HG03342 (cell line): ENCODE measurements around the gene METTL26.

Experiments
- ATAC-seq: cut with Tn5 transposase; IDR thresholded peaks from one replicate; pipeline ENCODE4 v1.9.1; 2021; ENCODE audit warnings: mild to moderate bottlenecking, moderate library complexity; ENCODE audit not compliant: unreplicated experiment

The METTL26 gene

DNA sequence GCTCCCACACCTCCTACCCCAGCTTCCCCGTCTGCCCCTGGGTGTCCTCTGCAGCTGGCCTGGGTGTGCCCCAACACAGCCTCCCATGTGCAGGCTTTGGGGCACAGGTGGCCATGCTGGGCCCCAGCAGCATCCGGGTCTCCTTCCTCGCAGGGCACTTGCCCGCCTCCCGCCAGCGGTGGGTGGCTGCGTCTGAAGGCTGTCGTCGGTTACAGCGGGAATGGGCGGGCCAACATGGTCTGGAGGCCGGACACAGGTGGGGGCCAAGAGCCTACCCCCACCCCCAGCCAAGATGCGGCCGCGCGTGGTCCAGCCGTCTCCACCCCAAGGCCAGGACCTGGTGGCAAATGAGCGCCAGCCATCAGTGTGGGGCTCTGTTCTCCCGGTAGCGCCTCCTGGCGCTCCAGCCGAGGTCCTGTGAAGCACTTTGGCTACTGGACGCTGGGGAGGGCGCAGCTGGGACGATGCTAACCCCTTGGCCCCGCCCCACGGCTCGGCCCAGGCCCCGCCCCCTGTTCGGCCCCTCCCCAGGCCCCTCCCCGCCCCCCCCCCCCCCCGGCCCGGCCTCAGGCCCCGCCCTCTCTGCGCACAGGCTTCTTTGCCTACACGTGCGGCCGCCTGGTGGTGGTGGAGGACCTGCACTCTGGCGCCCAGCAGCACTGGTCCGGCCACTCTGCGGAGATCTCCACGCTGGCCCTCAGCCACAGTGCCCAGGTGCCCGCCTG is 24.5 kb upstream of the METTL26 start:
- peak; percentile 48 for ATAC-seq

DNA sequence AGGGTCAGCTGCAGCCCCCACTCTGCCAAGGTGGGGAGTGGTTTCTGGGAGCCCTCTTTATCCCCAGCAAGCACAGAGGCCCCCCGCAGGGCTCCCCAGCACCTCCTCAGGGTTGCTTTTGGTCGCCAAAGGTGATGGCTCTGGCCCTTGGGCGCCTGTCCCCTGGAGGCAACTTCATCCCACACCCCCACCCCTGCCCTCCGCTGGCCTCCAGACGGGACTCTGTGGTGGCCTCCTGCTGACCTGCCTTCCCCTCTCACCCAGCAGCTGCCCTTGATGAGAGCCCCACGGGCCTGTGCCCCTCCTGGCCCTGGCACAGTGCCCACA is 24.0 kb upstream of the METTL26 start:
- ATAC-seq, result no peak

DNA sequence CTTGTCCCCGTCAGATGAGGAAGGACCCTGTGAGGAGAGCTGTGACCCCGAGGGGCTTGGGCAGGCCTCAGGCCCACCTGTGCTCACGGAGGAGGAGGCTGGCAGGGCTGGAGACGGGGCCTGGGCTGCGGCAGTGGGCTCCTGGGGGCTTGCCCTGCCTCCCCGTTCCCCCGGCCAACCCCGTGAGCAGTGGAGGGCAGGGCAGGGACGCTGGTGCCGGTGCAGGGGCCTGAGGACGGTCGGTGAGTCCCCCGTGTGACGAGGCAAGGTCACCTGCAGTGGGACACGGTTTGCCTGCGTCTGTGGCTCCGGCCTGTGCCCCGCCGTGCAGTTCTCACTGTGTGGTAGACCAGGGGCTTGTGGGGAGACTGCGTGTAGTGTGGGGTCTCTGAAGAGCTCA is 23.5 kb upstream of the METTL26 start:
- ATAC-seq, result no peak

DNA sequence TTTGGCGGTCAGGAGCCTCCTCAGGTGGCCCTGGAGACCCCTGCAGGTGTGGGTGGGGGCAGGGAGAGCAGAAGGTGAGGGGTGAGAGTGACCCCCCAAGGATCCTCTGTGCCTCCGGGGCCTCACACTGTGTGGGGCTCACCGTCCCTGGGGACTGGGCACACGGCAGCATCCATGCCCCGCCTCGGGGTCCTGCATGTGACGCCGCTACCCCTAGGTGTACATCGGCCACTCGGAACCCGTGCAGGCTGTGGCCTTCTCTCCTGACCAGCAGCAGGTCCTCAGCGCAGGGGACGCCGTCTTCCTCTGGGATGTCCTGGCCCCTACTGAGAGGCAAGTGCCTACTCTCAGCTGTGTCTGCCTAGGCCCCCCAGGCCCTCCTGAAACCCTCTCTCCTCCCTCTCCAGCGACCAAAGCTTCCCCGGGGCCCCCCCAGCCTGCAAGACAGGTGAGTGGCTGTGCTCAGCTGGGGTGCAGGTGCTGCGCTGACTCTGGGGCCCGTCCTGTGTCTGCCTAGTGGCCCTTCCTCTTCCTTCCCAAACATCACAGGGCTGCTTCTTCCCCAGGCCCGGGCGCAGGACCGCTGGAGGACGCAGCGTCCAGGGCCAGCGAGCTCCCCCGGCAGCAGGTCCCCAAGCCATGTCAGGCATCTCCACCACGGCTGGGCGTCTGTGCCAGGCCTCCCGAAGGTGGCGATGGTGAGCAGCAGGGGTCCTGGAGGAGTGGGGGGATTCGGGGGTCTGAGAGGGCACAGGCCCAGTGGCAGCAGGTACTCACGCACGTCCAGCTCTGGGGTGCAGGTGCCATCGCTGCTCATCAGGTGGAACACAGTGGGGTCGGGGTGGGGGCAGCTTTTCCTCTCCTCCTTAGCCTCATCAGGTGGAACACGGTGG is 22.8 kb upstream of the METTL26 start:
- no peak for ATAC-seq

DNA sequence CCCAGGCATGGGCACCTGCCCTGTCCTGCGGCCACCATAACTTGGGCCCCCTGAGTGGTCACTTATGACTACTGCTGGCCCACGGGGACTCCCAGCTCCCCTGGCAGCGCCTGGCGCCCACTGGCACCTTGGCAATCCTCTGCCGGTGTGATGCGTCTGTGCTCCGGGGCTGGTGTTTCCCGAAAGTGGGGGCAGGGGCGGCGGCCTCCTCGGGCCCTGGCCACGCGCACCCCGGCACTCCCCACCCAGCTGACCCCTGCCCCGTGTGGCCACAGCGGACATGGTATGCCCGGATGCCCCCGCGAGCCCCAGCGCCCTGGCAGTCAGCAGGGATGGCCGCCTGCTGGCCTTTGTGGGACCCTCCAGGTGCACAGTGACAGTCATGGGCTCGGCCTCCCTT is 21.4 kb upstream of the METTL26 start:
- no peak for ATAC-seq

DNA sequence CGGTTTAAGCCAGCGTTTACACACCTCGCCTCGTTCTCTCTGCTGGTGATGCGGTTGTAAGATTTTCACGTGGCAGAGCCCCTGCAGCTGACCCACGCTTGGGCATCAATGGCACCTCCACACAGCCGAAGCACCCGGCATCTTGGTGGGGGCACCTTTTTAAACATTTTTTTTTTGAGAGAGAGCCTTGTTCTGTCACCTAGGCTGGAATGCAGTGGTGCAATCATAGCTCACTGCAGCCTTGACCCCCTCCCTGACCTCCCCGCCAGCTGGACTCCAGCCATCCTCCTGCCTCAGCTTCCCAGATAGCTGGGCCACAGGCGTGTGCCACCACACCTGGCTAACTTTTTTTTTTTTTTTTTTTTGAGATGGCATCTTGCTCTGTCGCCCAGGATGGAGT is 17.9 kb upstream of the METTL26 start:
- no peak for ATAC-seq

DNA sequence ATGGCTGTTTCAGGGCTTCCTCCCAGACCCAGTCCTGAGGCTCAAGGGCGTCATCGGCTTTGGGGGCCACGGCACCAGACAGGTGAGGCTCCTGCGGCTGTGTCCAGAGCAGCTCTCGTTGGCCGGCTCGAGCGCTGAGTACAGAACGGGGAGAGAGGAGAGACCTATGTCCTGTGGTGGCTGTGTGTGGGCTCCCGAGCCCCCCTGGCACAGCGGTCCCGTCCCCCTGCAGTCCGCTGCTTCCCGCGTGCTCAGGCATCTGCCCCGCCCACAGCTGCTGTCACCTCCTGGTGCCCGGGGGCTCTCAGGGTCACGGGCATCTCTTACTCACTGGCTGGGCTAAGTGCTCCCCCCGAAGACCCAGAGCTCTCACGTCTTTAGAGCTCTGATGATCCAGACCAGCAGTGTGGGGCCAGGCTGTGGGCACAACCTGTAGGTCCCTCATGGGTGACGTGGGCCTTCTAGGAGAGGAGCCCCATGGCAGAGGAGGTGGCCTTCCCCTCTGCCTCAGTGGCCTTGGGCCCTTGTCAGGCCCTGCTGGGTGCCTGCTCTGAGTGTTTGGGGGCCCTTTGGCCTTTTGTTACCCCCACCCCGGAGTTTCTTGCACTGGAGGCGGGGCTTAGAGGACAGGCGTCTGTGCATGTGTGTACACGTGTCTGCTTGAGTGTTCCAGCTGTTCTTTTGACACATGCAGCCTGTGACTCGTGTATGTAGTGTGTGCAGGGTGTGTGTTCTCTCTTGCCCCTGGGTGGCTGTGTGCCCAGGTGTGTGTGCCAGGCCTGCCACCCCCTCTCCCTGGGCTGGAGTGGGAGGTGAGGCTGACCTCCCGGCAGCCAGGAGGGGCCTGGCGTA is 16.6 kb upstream of the METTL26 start:
- ATAC-seq, result no peak

DNA sequence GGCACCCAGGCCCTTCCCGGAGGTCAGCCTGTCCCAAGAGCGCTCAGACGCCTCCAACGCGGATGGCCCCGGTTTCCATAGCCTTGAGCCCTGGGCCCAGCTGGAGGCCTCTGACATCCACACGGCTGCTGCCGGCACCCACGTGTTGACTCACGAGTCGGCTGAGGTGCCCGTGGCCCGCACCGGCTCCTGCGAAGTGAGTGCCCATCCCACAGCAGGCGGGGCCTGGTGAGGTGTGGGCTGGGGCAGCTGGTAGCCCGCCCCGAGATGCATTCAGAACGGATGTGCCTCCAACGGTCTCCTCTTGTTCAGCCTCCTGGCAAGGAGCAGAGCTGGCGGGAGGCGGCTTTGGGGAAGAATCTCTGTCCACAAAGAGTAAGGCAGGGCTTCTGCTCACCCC is 15.7 kb upstream of the METTL26 start:
- ATAC-seq, result no peak

DNA sequence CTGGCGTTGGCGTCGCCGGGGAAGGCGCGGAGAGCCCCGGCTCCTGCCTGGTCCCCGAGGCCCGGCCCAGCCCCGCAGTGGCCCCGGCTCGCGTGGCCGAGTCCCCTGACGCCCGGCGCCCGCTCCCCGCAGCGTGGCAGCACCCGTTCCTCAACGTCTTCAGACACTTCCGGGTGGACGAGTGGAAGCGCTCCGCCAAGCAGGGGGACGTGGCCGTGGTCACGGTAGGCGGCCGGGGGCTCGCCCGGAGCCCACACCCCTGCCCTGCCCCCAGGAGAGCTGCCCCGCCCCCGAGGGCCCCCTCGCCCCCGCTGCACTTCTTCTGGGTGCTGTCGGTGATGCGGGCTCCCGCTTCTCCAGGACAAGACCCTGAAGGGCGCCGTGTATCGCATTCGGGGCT is 13.5 kb upstream of the METTL26 start:
- peak; percentile 10 for ATAC-seq

DNA sequence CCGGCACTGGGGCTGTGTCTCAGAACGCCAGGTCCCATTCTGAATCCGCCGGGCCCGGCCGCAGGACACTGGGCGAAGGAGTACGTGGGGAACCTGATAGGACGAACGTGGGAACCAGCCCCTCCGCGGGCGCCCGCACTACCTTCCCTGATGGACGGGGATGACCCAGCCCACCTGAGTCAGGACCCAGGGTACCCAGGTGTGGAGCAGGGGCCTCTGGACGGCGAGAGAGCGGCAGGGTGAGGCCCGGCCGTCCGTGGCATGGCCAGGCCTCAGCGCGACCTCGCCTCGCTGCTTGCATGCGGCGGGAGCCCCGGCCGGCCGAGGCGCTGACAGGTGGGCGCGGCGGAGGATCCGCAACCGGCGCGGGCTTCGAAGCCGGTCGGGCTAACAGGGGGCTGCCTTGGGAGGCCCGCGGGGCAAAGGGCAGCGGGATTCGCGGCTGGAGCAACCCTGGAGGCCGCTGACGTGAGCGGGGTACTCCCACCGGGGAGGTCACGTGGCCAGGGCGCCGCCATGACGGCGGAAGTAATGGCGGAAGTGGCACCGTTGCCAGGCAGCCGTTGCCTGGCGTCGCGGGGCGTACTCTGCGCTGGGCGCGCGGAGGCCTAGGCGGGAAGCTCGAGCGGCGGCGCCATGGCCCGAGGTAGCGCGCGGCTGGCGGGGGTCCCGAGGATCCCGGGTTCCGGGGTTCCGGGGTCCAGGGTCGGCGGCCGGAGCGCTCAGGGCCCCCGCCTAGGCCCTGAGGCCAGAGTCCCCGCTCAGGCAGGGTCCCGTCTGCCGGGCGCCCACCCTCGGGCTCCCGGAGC is 12.9 kb upstream of the METTL26 start, which contains the start of gene WDR90:
WDR90 (plus strand) TSS at position 585 of the 809 bp plus-strand sequence; CDS start at position 637, 52 bp downstream.
- ATAC-seq, result peak; percentile 76

DNA sequence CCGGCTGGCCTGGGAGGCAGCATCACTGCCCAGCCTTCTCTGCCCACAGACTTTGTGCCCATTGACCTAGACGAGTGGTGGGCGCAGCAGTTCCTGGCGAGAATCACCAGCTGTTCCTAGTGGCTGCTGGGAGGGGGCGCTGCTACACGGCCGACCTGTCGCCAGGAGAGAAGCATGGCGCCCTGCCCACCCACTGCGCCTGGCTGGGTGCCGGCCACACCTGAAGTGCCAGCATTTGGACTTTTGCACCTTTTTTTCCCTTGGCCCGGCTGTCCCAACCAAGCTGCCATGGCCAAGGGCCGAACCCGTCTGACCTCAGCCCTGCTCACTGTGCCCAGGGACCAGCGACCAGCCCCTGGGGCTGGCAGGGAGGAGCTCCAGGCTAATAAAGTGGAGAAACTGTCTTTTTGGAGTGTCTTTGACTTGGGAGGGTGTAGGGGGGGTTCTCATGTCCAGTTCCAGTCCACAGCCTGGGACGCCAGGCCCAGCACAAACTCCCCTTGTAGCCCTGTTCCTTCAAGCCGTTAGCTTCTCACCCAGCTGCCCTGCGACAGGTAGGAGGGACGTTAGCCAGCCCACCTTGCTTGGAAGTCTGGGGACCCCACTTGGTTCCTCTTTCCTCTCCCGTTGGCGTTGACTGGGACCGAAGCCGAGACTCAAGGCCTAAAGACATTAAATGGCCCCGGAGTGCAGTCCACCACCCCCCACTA is 12.1 kb upstream of the METTL26 start:
- ATAC-seq, result no peak

DNA sequence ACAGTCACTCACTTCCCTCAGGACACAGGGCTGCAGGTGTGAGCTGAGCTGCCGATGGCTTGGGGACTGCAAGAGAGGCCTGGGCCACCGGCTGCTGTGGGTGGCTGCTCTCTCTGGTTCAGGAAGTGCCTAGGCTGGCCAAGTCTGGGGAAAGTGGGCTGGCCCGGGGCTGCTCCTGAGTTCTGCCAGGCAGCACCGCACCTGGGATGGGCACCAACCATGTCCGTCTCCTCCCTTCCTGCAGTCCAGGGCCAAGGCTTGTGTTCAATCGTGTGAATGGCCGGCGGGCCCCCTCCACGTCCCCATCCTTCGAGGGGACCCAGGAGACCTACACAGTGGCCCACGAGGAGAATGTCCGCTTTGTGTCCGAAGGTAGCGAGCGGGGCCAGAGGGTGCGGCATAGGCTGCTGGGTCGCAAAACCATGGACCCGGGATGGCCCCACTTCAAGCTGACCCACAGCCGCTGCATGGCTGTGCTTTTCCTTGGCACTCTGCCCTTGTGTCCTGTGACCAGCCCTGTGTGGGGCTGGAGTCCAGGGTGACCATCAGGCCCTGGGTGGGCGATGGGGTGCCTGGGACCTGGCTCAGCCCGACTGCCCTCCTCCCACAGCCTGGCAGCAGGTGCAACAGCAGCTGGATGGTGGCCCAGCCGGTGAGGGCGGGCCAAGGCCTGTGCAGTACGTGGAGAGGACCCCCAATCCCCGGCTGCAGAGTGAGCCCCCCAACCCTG is 11.2 kb upstream of the METTL26 start:
- ATAC-seq, result no peak

DNA sequence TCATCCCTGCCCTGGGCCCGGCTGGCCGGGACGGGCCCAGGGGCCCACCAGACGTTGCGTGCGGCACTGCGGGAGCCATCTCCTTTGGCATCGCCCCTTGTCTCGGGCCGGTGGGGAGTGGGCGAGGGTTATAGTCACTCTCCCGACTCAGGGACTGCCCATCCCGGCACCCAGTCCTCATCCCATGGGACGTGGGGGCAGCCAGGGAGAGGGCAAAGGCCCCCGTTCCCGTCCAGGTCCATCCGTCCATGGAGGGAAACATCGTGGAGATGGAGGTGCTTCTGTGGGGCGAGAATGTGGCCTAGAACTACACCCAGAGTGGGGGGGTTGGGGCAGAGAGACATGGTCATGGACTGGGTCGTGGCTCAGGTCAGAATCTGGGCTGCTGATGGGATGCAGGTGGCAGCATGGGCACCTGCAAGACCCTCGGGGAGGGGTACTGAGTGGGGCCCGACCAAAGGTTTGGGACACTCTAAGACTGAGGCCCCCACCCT is 10.6 kb upstream of the METTL26 start:
- ATAC-seq, result no peak

DNA sequence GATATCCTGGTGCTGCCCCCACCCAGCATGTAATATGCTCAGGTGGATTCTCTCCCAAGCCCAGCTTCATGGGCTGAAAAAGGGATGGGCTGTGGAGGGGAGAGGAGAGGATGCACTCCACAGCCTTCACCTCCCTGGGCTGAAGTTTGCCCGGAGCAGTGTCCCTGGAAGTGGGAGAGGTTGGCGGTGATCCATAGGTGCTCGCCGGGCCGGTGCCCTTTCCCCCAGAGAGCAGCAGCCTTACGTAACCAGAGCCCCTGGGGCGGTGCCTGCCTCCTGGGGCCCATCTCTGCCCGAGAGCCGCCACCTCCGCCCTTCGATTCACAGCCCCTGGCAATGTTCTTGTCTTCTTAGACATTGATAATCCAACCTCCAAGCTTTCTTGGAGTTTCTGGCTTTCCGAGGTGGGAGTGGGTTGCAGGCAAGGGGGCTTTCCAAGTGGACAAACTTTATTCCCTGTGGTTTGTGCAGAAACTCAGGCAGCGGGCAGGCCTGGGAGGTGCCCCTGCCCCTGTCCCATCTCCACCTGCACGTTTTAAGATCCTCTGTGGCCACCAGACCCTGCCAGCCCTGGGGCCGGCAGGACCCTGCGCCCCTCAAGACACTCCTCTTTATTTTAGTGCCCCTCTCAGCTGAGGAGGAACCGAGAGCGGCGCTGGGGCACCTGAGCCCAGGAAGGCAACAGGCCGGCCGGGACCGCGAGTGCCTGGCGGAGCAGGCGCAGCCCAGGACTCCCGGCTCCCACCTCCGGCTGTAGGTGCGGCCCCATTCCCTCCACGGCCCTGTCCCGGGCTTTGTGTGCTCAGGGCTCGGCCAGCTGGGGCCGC is 10.0 kb upstream of the METTL26 start:
- ATAC-seq, result no peak

DNA sequence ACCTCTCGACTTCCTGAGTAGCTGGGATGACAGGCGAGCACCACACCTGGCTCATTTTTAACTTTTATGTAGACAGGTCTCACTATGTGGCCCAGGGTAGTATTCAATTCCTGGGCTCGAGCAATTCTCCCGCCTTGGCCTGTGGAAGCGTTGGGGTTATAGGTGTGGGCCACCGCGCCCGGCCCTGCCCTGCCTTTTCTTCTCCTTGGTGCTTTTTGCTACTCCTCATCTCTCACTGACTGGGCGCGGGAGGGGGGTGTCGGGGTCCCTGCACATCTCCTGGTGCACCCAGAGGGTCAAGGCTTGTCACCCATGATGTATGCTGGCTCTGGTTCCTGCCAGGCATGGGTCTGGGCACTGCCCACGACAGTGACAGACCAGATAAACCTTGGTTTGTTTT is 8.5 kb upstream of the METTL26 start:
- ATAC-seq, result no peak

DNA sequence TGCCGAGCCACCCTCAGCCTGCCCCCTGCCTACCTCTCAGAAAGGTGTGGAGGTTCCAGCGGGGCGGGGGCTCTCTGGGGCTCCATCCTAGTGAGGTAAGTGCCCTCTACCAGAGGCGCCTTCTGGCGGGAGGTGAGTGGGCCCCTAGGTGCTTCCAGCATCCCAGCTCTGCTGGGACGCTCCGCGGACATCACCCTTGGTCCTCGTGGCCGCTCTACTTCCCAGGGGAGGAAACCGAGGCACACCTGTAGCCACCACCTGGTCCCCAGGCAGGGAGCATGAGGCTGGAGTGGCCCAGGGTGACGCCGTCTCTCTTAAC is 6.9 kb upstream of the METTL26 start:
- ATAC-seq, result no peak

DNA sequence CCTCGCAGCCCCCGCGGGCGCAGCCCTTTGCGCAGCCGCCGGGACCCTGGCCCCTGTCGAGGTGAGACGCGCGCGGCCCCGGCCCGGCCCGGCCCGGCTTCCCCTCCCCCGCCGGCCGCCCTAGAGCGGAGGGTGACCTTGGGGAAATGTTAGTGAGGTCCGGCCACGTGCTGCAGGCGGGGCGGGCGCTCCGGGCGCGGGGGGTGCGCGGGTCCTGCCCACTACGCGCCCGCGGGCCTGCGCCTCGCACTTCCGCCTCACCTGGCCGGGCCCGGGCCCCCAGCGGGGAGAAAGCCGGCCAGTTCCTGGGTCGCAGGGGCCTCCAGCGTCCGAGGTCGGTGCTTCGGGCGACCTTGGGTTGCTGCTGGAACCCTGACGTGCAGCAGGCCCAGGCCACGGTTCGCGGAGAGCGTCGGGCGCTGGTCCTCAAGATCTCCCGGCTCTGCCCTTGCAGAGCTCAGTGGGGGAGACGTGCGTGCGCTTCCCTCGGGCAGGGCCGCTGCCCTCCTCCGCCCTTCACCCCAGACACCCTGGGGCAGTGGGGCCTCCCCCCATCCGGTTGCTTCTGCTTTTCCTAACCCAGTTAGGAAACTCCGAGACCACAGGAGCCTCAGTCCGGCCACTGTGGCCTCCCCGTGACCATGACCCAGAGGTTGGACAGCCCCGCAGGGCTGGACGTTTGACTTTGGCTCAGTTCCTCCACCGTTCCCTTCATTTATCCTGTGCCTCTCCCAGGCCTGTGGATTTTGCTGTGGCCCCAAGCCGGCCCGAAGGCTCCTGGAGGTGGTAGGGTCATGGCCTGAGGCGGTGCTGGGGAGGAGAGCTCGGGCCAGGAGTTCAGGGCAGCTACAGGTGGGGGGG is 6.3 kb upstream of the METTL26 start:
- peak; percentile 21 for ATAC-seq
